GM23338 (cell line): ENCODE data around the gene DNAH8.

ENCODE experiments used
- CREB1 ChIP-seq: fragments of 250-450 bp; sonication (Bioruptor Pico); IDR thresholded peaks from 2 replicates; pipeline ENCODE4 v1.5.0; 2020; ENCODE audit warnings: low read depth, mild to moderate bottlenecking, moderate library complexity
- EZH2 ChIP-seq: fragments of 200-600 bp; sonication (generic); IDR thresholded peaks from one replicate; pipeline ENCODE4 v1.8.0; 2017; ENCODE audit warnings: antibody characterized with exemption, mild to moderate bottlenecking, low read depth; ENCODE audit not compliant: unreplicated experiment
- POLR2AphosphoS5 ChIP-seq: IDR thresholded peaks from 2 replicates; pipeline ENCODE4 v1.6.1; 2016; ENCODE audit warnings: antibody characterized with exemption, low read depth
- TF ChIP-seq, protein P1 (sequence below), 2 experiments: fragments of 200-600 bp in 1 of 2; sonication (generic) in 1 of 2; conservative IDR thresholded peaks; 2 replicates each; pipeline versions ENCODE4 v1.5.1 to v1.6.1; 2016 to 2017; ENCODE audit warnings: antibody characterized with exemption in 2 of 2, low read depth in 2 of 2, mild to moderate bottlenecking in 2 of 2, moderate library complexity in 1 of 2
- TF ChIP-seq, protein P2 (sequence below): IDR thresholded peaks from one replicate; pipeline ENCODE4 v1.6.1; 2018; ENCODE audit warnings: antibody characterized with exemption; ENCODE audit not compliant: unreplicated experiment
- TF ChIP-seq, protein P3 (sequence below): IDR thresholded peaks from 2 replicates; pipeline ENCODE4 v1.6.1; 2016; ENCODE audit warnings: antibody characterized with exemption

DNA sequence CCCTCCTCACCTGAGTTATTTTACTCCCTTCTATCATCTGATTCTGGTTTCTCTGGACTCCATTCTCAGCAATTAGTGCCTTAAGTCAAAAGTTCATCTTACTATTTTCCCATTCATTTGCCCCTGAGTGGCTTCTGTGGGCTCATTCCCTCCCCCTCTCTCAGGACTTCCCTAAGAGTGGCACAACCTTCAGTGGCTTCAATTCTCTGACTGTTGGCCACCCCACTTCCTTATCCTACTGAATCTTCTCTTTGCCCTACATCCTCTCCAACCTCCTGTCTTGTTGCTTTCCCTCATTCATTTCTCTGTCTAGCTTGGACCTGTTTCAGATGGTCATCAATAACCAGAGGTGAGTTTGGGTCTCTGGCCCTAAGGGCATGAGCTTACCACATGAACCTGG is 272.4 kb downstream of the DNAH8 start:
- TF ChIP-seq, protein P1, sequence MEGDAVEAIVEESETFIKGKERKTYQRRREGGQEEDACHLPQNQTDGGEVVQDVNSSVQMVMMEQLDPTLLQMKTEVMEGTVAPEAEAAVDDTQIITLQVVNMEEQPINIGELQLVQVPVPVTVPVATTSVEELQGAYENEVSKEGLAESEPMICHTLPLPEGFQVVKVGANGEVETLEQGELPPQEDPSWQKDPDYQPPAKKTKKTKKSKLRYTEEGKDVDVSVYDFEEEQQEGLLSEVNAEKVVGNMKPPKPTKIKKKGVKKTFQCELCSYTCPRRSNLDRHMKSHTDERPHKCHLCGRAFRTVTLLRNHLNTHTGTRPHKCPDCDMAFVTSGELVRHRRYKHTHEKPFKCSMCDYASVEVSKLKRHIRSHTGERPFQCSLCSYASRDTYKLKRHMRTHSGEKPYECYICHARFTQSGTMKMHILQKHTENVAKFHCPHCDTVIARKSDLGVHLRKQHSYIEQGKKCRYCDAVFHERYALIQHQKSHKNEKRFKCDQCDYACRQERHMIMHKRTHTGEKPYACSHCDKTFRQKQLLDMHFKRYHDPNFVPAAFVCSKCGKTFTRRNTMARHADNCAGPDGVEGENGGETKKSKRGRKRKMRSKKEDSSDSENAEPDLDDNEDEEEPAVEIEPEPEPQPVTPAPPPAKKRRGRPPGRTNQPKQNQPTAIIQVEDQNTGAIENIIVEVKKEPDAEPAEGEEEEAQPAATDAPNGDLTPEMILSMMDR (conservative IDR thresholded peaks at IDR 0.05; ENCODE audit: low read depth in 2 of 2) = no peak
- TF ChIP-seq, protein P2, sequence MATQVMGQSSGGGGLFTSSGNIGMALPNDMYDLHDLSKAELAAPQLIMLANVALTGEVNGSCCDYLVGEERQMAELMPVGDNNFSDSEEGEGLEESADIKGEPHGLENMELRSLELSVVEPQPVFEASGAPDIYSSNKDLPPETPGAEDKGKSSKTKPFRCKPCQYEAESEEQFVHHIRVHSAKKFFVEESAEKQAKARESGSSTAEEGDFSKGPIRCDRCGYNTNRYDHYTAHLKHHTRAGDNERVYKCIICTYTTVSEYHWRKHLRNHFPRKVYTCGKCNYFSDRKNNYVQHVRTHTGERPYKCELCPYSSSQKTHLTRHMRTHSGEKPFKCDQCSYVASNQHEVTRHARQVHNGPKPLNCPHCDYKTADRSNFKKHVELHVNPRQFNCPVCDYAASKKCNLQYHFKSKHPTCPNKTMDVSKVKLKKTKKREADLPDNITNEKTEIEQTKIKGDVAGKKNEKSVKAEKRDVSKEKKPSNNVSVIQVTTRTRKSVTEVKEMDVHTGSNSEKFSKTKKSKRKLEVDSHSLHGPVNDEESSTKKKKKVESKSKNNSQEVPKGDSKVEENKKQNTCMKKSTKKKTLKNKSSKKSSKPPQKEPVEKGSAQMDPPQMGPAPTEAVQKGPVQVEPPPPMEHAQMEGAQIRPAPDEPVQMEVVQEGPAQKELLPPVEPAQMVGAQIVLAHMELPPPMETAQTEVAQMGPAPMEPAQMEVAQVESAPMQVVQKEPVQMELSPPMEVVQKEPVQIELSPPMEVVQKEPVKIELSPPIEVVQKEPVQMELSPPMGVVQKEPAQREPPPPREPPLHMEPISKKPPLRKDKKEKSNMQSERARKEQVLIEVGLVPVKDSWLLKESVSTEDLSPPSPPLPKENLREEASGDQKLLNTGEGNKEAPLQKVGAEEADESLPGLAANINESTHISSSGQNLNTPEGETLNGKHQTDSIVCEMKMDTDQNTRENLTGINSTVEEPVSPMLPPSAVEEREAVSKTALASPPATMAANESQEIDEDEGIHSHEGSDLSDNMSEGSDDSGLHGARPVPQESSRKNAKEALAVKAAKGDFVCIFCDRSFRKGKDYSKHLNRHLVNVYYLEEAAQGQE = no peak
- TF ChIP-seq CREB1 (CRISPR knock-in tag) (no peak), EZH2 (no peak), POLR2AphosphoS5 (no peak)
- TF ChIP-seq, protein P3, sequence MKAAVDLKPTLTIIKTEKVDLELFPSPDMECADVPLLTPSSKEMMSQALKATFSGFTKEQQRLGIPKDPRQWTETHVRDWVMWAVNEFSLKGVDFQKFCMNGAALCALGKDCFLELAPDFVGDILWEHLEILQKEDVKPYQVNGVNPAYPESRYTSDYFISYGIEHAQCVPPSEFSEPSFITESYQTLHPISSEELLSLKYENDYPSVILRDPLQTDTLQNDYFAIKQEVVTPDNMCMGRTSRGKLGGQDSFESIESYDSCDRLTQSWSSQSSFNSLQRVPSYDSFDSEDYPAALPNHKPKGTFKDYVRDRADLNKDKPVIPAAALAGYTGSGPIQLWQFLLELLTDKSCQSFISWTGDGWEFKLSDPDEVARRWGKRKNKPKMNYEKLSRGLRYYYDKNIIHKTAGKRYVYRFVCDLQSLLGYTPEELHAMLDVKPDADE = no peak
